Activated naive CD4-positive, alpha-beta T cell treated with anti-CD3 and anti-CD28 coated beads for 36 hours (primary cell): ENCODE measurements around the gene CDH6. TPM values are rescaled to one million over a fixed set of nuclear protein-coding genes. Genes with fewer than 3 reads are reported as not detected.

Experiments
- CTCF ChIA-PET: fragments of 350-600 bp; sonication (Branson Sonifier 250); formaldehyde crosslinking; loops from one replicate; lab custom pipeline; 2021; ENCODE audit warnings: antibody characterized with exemption; lab: Charles Lee
- DNase-seq: peaks from one replicate; pipeline ENCODE4 v3.0.0-alpha.2; 2020
- H3K27ac Mint-ChIP-seq: one replicate; pipeline ENCODE4 v1.8.0; 2021; ENCODE audit warnings: mild to moderate bottlenecking, mixed read lengths
- H3K27me3 Mint-ChIP-seq: one replicate; pipeline ENCODE4 v1.8.0; 2021; ENCODE audit warnings: low read depth, mixed read lengths
- H3K36me3 Mint-ChIP-seq: one replicate; pipeline ENCODE4 v1.8.0; 2021; ENCODE audit warnings: low read depth, mixed read lengths
- H3K4me1 Mint-ChIP-seq: one replicate; pipeline ENCODE4 v1.8.0; 2021; ENCODE audit warnings: low read depth, mixed read lengths
- H3K4me3 Mint-ChIP-seq: one replicate; pipeline ENCODE4 v1.8.0; 2021; ENCODE audit warnings: mild to moderate bottlenecking, moderate library complexity, mixed read lengths
- H3K9me3 Mint-ChIP-seq: one replicate; pipeline ENCODE4 v1.8.0; 2021; ENCODE audit warnings: mixed read lengths
- intact Hi-C: fragments of 100-400 bp; cut with micrococcal nuclease; formaldehyde crosslinking; loops from one replicate; pipeline ENCODE4 v1.15.1; 2023
- total RNA-seq, 2 experiments: library from RNA; stranded (reverse); gene quantifications; one replicate each; pipeline ENCODE4 v1.2.3, GENCODE V29; 2021

The CDH6 gene
- total RNA-seq, 2 experiments from 2014 or later: not detected

GRCh38 chr5:31209334-31209733, 15.8 kb downstream of the CDH6 start:
- intact Hi-C loops: no loop called here
- H3K4me3 Mint-ChIP-seq: no peak overlapping the region
- H3K27ac Mint-ChIP-seq: no peak overlapping the region
- H3K36me3 Mint-ChIP-seq: no peaks in the 10 kb centered on the region
- H3K4me1 Mint-ChIP-seq: no peaks in the 10 kb centered on the region
- H3K9me3 Mint-ChIP-seq: no peaks in the 10 kb centered on the region
- no peak for DNase-seq
- CTCF ChIA-PET: interaction anchor here (1.1 kb wide), 1 partner anchor 24 kb away, joined by 5 read pairs; no protein-coding TSS in a partner anchor
- peaks cover 3% of the 10 kb centered on the region for H3K27me3 Mint-ChIP-seq

GRCh38 chr5:31211098-31211497, 17.6 kb downstream of the CDH6 start:
- Mint-ChIP-seq H3K27ac (no peak overlapping the region), H3K4me1 (no peaks in the 10 kb centered on the region), H3K9me3 (no peaks in the 10 kb centered on the region), H3K27me3 (peaks cover 3% of the 10 kb centered on the region), H3K4me3 (no peak overlapping the region), H3K36me3 (no peaks in the 10 kb centered on the region)
- intact Hi-C loops: no loop called here
- no peak for DNase-seq
- CTCF ChIA-PET: no interaction called here

DNA sequence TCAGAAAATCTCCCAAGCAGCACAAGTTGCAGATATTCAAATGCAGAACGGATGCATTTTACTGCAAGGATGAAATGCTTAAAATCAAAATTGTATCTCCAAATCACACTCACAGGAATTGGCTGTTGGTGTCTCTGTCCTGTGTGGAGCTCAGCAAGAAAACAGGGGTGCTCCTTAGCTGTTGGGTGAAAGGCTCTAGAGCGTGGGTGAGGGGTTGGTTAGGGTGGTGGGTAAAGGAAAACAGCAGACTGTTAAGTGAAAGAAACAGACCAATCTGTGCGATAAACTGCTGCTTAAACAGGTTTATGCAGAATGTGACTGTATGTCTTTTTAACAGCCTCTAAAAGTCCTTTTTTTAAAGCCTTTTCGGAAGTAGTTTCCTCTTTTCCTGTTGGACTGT, 19.8 kb downstream of the CDH6 start:
- H3K27ac Mint-ChIP-seq: no peak overlapping the region

DNA sequence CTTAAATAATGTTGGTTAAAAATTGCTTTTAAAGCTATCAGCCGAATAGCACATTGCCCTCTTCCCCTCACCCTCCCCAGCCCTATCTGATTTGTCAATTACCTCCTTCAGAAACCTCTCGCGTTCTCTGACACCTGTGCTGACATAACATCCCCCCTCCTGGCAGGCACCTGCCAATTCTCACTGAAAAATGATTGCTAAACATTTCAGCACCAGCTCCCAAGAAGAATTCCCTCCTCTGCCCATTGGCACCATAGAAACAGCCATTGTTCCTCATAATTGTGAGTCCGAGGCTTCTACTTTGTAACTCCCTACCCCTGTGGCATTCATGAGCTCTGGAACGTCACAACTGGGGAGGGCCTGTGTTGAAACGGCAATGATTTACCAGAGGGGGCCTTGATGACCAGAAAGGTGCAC, 20.2 kb downstream of the CDH6 start:
- Mint-ChIP-seq H3K9me3 (no peaks in the 10 kb centered on the region), H3K4me1 (no peaks in the 10 kb centered on the region), H3K36me3 (no peaks in the 10 kb centered on the region), H3K4me3 (no peak overlapping the region), H3K27ac (no peak overlapping the region), H3K27me3 (peaks cover 3% of the 10 kb centered on the region)
- intact Hi-C loops: no loop called here
- CTCF ChIA-PET: interaction anchor here (0.6 kb wide), 1 partner anchor 57 kb away, joined by 3 read pairs; no protein-coding TSS in a partner anchor
- DNase-seq: no peak

More for the DNA sequence above, 19.8 kb downstream of the CDH6 start:
- Mint-ChIP-seq H3K27me3 (peaks cover 3% of the 10 kb centered on the region), H3K36me3 (no peaks in the 10 kb centered on the region), H3K9me3 (no peaks in the 10 kb centered on the region), H3K4me3 (no peak overlapping the region), H3K4me1 (no peaks in the 10 kb centered on the region)
- intact Hi-C loops: no loop called here
- CTCF ChIA-PET: no interaction called here
- no peak for DNase-seq

DNA sequence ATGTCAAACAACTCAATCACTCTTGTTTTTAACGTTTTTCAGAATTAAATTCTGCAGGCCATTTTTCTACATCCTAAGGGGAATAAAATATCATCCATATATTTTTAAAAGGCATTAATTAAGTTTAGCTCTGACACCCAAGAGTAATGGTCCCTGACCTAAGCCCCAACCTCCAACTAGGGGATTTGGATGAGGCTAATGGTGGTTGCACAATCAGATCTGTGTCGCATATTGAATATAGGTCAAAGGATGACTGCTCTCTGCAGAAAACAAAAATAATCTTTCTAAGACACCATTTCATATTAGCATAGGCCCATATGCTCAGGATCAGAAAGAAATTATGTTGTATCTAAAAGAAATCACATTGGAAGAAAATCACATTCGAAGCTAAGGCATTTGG, 20.7 kb downstream of the CDH6 start:
- no peak overlapping the region for H3K27ac Mint-ChIP-seq
- CTCF ChIA-PET: interaction anchor here (0.6 kb wide), 1 partner anchor 56 kb away, joined by 3 read pairs; no protein-coding TSS in a partner anchor
- no peaks in the 10 kb centered on the region for H3K9me3 Mint-ChIP-seq
- H3K4me1 Mint-ChIP-seq: no peaks in the 10 kb centered on the region
- intact Hi-C loops: no loop called here
- no peak overlapping the region for H3K4me3 Mint-ChIP-seq
- H3K27me3 Mint-ChIP-seq: peaks cover 3% of the 10 kb centered on the region
- no peaks in the 10 kb centered on the region for H3K36me3 Mint-ChIP-seq
- DNase-seq: no peak

DNA sequence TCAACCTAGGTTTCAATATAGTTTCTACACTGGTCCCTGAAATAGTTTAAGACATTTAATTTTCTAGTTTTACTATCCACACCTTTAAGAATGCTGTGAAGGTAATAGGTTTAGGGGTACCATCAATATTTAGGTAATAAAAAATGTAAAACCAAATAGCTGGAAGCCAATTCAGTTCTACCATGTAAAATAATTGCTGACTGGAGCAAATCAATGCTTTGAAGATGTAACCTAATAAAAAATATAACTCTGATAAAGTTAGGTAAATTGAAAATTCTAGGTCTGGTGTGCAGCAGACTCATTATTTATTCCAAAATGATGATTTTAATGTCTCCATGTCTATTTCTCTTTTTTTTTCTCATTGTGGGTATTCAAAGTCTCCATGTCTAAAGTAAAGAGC, 21.8 kb downstream of the CDH6 start:
- H3K4me1 Mint-ChIP-seq: no peaks in the 10 kb centered on the region
- H3K9me3 Mint-ChIP-seq: no peaks in the 10 kb centered on the region
- no peaks in the 10 kb centered on the region for H3K36me3 Mint-ChIP-seq
- CTCF ChIA-PET: no interaction called here
- no peak overlapping the region for H3K4me3 Mint-ChIP-seq
- no peak for DNase-seq
- H3K27ac Mint-ChIP-seq: no peak overlapping the region
- intact Hi-C loops: no loop called here
- peaks cover 3% of the 10 kb centered on the region for H3K27me3 Mint-ChIP-seq

DNA sequence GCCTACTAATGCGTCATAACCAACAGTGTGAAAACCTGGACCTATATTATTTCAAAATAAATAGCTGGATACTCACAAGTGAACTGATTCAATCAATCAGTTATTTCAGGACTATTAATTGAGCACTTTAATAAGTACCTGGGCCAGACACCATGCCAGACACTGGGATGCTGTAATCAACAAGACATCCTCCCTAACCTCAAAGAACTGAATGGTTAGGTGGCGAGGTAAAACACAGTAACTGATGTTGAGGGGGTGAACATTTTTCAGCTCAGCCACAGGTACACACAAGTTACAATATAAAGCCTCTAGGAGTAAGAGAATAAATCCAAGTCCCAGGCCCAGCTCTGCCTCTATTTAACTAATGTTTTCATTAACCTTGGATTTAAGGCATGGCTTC, 24.0 kb downstream of the CDH6 start:
- H3K4me1 Mint-ChIP-seq: no peaks in the 10 kb centered on the region
- H3K27ac Mint-ChIP-seq: no peak overlapping the region
- intact Hi-C loops: no loop called here
- DNase-seq: no peak
- no peaks in the 10 kb centered on the region for H3K9me3 Mint-ChIP-seq
- no peak overlapping the region for H3K4me3 Mint-ChIP-seq
- CTCF ChIA-PET: no interaction called here
- H3K27me3 Mint-ChIP-seq: no peaks in the 10 kb centered on the region
- H3K36me3 Mint-ChIP-seq: no peaks in the 10 kb centered on the region

DNA sequence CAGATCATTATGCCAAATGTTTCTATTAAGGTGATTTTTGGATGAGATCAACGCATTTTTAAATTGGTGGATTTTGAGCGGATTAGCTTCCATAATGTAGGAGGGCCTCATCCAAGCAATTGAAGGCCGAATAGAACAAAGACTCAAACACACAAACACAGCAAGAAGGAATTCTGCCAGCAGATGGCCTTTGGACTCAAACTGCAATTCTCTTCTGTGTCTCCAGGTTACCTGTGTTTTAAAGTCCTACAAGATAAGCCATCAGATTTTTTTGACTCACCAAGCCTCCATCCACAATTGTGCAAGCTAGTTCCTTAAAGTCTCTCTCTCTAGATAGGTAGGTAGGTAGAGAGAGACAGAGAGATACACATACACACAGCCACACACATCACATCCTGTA, 25.5 kb downstream of the CDH6 start:
- Mint-ChIP-seq H3K9me3 (no peaks in the 10 kb centered on the region), H3K4me3 (no peak overlapping the region), H3K36me3 (no peaks in the 10 kb centered on the region), H3K27me3 (no peaks in the 10 kb centered on the region), H3K27ac (no peak overlapping the region), H3K4me1 (no peaks in the 10 kb centered on the region)
- DNase-seq: no peak
- CTCF ChIA-PET: interaction anchor here (1.3 kb wide), 1 partner anchor 13 kb away, joined by 3 read pairs; no protein-coding TSS in a partner anchor
- intact Hi-C loops: no loop called here

- Mint-ChIP-seq H3K9me3 (no peaks in the 10 kb centered on the region), H3K4me3 (no peak overlapping the region), H3K27ac (no peak overlapping the region), H3K4me1 (no peaks in the 10 kb centered on the region), H3K36me3 (no peaks in the 10 kb centered on the region), H3K27me3 (no peaks in the 10 kb centered on the region)
- intact Hi-C loops: no loop called here
- DNase-seq: no peak
- CTCF ChIA-PET: no interaction called here
Observed at GRCh38 chr5:31221001-31221400, 27.5 kb downstream of the CDH6 start.

- intact Hi-C loops: no loop called here
- Mint-ChIP-seq H3K27me3 (peaks cover 3% of the 10 kb centered on the region), H3K4me3 (no peak overlapping the region), H3K4me1 (no peaks in the 10 kb centered on the region), H3K36me3 (no peaks in the 10 kb centered on the region), H3K27ac (no peak overlapping the region), H3K9me3 (peaks cover 4% of the 10 kb centered on the region)
- CTCF ChIA-PET: no interaction called here
- DNase-seq: no peak
Observed at GRCh38 chr5:31225118-31225517, 31.6 kb downstream of the CDH6 start.

DNA sequence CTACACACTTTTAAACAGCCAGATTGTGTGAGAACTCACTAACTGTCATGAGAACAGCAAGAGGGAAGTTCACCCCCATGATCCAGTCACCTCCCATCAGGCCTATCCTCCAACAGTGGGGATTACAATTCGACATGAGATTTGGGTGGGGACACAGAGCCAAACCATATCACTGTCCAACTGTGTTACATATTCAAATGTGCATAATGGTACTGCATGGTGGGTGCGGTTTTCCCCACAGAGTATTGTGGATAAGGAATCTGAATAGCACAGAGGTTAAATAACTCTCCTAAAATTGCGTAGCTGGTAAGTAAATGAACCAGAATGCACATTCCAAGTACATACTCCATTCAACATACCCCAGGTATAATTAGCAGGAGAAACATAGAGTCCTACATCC, 32.1 kb downstream of the CDH6 start:
- H3K27me3 Mint-ChIP-seq: peaks cover 3% of the 10 kb centered on the region
- CTCF ChIA-PET: no interaction called here
- no peaks in the 10 kb centered on the region for H3K36me3 Mint-ChIP-seq
- H3K4me1 Mint-ChIP-seq: no peaks in the 10 kb centered on the region
- no peak for DNase-seq
- H3K27ac Mint-ChIP-seq: no peak overlapping the region
- no peak overlapping the region for H3K4me3 Mint-ChIP-seq
- H3K9me3 Mint-ChIP-seq: peaks cover 4% of the 10 kb centered on the region
- intact Hi-C loops: no loop called here

DNA sequence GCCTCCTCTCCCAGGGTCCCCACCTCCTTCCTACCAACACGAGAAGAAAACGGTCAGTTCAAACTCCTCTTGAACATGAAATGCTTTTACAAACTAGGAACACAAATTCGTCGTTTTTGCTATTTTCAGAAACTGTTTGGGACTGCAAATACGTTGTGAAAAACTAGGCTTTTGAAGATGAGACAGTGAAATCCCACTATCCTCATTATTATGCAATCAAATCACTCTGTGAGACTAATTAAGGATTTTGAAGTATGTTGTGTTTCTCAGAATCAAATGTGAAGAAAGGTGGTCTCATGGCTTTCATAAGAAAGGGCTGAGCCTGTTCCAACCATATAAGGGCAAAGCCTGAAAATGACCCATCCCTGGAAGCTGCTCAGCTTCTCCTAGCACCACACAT, 33.2 kb downstream of the CDH6 start:
- CTCF ChIA-PET: no interaction called here
- no peak overlapping the region for H3K27ac Mint-ChIP-seq
- intact Hi-C loops: no loop called here
- H3K9me3 Mint-ChIP-seq: peaks cover 4% of the 10 kb centered on the region
- no peaks in the 10 kb centered on the region for H3K36me3 Mint-ChIP-seq
- no peak overlapping the region for H3K4me3 Mint-ChIP-seq
- no peak for DNase-seq
- H3K27me3 Mint-ChIP-seq: peaks cover 3% of the 10 kb centered on the region
- no peaks in the 10 kb centered on the region for H3K4me1 Mint-ChIP-seq

DNA sequence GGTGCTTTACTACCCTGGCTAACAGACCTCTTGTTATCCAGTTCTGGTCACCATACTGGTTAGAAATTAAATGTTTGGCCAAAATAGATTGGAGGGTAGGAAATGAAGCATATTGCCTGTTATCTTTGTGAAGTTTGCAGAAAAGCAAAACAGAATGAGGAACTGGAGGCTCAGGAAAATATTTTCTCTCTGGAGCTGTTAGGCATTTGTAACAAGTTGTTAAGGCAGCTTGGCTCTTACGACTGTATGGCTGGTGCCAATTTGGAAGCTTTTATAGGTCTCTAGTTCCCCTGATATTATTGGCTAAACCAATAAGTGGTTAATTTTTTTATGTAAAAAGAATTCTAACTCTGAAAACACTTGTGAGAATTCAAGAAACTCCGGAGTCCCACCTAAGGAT, 35.8 kb downstream of the CDH6 start:
- H3K27ac Mint-ChIP-seq: no peak overlapping the region

More for the DNA sequence above, 35.8 kb downstream of the CDH6 start:
- peaks cover 4% of the 10 kb centered on the region for H3K9me3 Mint-ChIP-seq
- no peak overlapping the region for H3K4me3 Mint-ChIP-seq
- CTCF ChIA-PET: no interaction called here
- no peaks in the 10 kb centered on the region for H3K36me3 Mint-ChIP-seq
- no peaks in the 10 kb centered on the region for H3K4me1 Mint-ChIP-seq
- peaks cover 6% of the 10 kb centered on the region for H3K27me3 Mint-ChIP-seq
- intact Hi-C loops: no loop called here
- no peak for DNase-seq
